SK-N-MC (cell line): ENCODE data around the gene N4BP3.

Experiments used
- EZH2 ChIP-seq: fragments of 200-600 bp; sonication (generic); IDR thresholded peaks from one replicate; pipeline ENCODE4 v1.6.1; 2017; ENCODE audit warnings: antibody characterized with exemption
- POLR2AphosphoS5 ChIP-seq: IDR thresholded peaks from 2 replicates; pipeline ENCODE4 v1.6.1; 2012; ENCODE audit warnings: mild to moderate bottlenecking, low read depth, low read length, borderline replicate concordance

DNA sequence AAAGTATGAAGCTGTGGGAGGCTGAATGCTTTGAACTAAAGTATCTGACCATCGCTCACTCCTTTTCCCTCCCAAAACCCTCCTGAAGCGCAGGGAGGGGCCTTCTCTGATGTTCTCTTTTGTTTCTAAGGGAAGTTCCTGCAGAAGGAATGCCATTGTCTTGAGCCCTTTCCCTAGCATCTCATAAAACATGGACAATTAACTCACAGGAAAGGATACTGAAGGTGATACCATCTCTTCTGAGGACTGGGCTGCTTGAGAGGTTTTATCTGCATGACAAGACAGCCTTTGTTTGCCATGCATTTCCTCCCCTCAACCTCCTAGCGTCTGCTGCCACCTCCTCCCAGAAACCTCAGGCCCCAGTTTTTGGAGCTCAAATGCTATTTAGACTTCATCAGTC lies 13.2 kb downstream of the N4BP3 start:
- no peak for TF ChIP-seq POLR2AphosphoS5
- TF ChIP-seq EZH2, result no peak
